ENCODE data around the gene KRT74. TPM values are rescaled to one million over a fixed set of nuclear protein-coding genes. Genes with fewer than 3 reads are reported as not detected.

KRT74 gene
- total RNA-seq, 1 donor from 2014 or later = not detected

DNA sequence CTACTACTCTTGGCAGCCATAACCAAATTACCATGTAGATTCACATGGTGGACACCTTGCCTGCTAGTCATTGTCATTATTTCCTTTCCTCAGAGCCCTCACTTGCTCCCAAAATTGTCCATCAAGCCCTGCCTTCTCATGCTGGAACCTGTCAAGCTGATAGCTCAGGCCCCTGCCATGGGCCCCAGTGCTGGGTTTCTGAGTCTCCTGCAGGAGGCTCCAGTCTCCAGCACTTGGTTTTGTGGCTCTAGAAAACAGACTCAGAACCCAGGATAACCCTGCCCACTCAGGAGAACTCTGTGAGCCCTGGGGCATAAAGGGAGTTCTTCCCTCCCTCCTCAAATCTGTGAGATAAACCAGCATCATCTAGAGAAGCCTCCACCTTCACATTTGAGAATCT, 31.5 kb downstream of the KRT74 start:
- Histone ChIP-seq H3K36me3 (no peaks in the 10 kb centered on the region), H3K27ac (no peak overlapping the region), H3K4me3 (no peak overlapping the region), H3K9me3 (no peaks in the 10 kb centered on the region), H3K4me1 (no peaks in the 10 kb centered on the region), H3K27me3 (no peaks in the 10 kb centered on the region)
- TF ChIP-seq, protein P1, sequence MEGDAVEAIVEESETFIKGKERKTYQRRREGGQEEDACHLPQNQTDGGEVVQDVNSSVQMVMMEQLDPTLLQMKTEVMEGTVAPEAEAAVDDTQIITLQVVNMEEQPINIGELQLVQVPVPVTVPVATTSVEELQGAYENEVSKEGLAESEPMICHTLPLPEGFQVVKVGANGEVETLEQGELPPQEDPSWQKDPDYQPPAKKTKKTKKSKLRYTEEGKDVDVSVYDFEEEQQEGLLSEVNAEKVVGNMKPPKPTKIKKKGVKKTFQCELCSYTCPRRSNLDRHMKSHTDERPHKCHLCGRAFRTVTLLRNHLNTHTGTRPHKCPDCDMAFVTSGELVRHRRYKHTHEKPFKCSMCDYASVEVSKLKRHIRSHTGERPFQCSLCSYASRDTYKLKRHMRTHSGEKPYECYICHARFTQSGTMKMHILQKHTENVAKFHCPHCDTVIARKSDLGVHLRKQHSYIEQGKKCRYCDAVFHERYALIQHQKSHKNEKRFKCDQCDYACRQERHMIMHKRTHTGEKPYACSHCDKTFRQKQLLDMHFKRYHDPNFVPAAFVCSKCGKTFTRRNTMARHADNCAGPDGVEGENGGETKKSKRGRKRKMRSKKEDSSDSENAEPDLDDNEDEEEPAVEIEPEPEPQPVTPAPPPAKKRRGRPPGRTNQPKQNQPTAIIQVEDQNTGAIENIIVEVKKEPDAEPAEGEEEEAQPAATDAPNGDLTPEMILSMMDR (IDR thresholded peaks at IDR 0.05) = no peak
- DNase-seq (ENCODE audit: low spot score in 2 of 2) = no peak
- intact Hi-C loops (cut with DNase I) = no loop called here

DNA sequence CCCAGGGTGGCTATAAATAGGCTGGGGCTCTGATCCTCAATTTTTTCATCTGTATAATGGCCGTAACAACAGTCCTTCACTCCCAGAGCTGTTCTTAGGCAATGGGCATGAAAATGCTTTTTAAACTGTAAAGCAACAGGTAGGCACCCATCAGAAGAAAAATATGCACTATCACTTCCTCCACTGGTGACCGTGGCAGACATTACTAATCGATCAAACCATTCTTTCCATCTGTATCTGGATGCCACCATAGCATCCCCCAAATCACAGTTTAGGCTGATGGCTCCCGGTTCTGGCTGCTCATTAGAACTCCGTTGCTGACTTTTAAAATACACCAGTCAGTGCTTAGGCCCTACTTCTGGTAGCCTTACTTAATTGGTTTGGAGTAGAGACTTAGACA, 31.9 kb downstream of the KRT74 start:
- Histone ChIP-seq H3K36me3 (no peaks in the 10 kb centered on the region), H3K4me1 (no peaks in the 10 kb centered on the region), H3K4me3 (no peak overlapping the region), H3K27me3 (no peaks in the 10 kb centered on the region), H3K9me3 (no peaks in the 10 kb centered on the region), H3K27ac (no peak overlapping the region)
- DNase-seq (ENCODE audit: low spot score in 2 of 2) = no peak
- TF ChIP-seq, protein P1 (IDR thresholded peaks at IDR 0.05) = no peak
- intact Hi-C loops (cut with DNase I) = no loop called here

DNA sequence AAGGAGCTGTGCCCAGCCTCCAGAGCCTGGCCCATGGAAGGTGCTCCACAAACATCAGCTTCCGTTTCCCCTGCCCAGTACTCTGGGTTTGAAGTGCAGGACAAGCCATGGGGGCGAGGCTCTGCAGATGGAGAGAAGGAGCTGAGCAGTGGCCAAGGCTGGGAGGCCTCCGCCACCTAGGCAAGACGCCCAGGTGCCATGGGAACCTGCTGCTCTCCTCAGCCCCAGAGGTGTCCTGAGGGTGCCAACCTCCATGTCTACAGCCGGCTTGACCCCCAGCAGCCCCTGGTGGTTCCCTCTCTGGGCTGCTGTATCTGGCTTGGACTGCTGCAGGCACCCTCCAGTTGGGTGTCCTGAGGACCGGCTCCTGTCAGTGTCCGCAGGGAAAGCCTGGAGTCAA, 33.1 kb downstream of the KRT74 start:
- no peaks in the 10 kb centered on the region for H3K27me3 ChIP-seq
- no peak overlapping the region for H3K27ac ChIP-seq
- H3K9me3 ChIP-seq = no peaks in the 10 kb centered on the region
- no peak for DNase-seq (ENCODE audit: low spot score in 2 of 2)
- no peaks in the 10 kb centered on the region for H3K4me1 ChIP-seq
- TF ChIP-seq, protein P1 (IDR thresholded peaks at IDR 0.05) = no peak
- no peak overlapping the region for H3K4me3 ChIP-seq
- H3K36me3 ChIP-seq = no peaks in the 10 kb centered on the region
- intact Hi-C loops (cut with DNase I) = no loop called here

DNA sequence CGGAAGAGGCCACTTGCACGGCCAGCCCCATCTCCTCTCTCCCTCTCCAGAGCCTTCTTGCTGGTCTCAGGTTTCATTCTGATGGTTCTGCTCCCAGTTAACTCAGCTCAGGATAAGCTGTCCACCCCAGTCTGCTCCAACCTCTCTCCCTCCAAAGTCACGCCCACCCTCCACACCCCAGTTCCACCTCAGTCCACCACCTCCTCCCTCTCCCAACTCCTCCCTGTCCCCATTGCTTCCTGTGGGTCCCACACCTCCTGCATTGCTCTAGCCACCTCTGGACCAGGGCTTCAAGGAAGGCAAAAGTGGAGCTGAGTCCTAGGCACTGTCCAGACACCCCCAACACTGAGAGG, 33.8 kb downstream of the KRT74 start:
- Histone ChIP-seq H3K27me3 (no peaks in the 10 kb centered on the region), H3K4me1 (no peaks in the 10 kb centered on the region), H3K4me3 (no peak overlapping the region), H3K9me3 (no peaks in the 10 kb centered on the region), H3K27ac (no peak overlapping the region), H3K36me3 (no peaks in the 10 kb centered on the region)
- TF ChIP-seq, protein P1 (IDR thresholded peaks at IDR 0.05) = no peak
- DNase-seq (ENCODE audit: low spot score in 2 of 2) = no peak
- intact Hi-C loops (cut with DNase I) = no loop called here

DNA sequence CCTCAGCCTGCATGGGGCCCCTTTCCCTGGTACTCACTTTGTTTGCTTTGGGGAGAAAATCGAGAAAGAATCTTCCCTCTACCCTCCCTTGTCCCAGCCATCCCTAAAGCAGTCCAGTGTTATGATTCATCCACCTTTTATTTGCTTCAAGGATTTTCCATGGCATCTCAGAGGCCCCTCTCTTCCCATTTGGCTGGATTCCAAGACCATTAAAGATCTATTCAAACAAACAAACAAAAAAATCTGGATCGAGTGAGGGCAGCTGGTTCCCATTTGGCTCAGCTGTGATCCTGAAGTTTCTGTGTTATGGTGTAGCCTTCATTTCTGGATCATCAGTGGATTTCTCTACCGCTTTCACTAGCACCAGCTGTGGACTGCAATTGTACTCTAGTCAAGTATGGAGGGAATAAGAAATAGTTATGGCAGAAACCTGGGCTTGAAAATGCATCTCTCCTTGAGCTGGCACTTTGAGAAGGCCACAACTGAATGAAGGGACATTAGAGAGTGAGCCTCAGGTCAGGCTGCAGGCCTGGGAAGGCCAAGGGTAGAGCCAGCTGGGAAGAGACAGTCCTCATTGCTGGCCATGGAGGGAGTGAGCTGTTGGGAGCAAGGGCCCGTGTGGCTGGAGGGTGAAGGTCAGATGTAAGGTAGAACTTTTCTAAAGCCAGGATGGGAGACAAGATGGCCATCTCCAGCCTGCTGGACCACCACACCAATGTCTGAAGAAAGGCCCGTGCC, 34.4 kb downstream of the KRT74 start:
- no peak for DNase-seq (ENCODE audit: low spot score in 2 of 2)
- Histone ChIP-seq H3K27me3 (no peaks in the 10 kb centered on the region), H3K36me3 (no peaks in the 10 kb centered on the region), H3K9me3 (no peaks in the 10 kb centered on the region), H3K4me1 (no peaks in the 10 kb centered on the region), H3K27ac (no peak overlapping the region), H3K4me3 (no peak overlapping the region)
- intact Hi-C loops (cut with DNase I) = no loop called here
- TF ChIP-seq, protein P1 (IDR thresholded peaks at IDR 0.05) = no peak

DNA sequence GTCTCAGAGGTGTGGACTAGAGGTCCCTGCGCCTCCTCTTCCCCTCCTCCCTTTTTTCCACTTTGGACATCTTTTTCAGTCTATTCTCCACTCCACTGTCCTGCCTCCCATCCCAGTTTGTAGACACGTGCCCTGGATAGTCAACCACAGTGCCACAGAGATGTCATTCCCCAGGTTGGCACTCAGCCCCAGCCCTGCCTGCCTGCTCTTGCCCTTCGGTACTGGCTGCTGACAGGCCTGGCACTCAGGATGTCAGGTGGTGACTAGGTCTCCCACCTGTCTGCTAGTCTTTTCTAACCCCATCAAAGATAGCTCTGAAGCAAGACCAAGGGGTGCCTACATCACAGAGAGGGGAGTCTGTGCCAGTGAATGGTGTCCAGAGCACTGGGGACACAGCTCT, 36.5 kb downstream of the KRT74 start:
- H3K27me3 ChIP-seq = no peaks in the 10 kb centered on the region
- no peak overlapping the region for H3K4me3 ChIP-seq
- intact Hi-C loops (cut with DNase I) = no loop called here
- H3K4me1 ChIP-seq = no peaks in the 10 kb centered on the region
- no peaks in the 10 kb centered on the region for H3K9me3 ChIP-seq
- no peak overlapping the region for H3K27ac ChIP-seq
- H3K36me3 ChIP-seq = no peaks in the 10 kb centered on the region
- TF ChIP-seq, protein P1 (IDR thresholded peaks at IDR 0.05) = no peak
- no peak for DNase-seq (ENCODE audit: low spot score in 2 of 2)
